Measurements from ENCODE around the gene OCSTAMP.

OCSTAMP gene

GRCh38 chr20:46550461-46550860 is at the start of gene OCSTAMP:
TSS of gene OCSTAMP (minus strand) at chr20:46550654. CDS start at chr20:46550560, 94 bp downstream.
- DNase-seq, result no peak

- DNase-seq, result no peak
These were observed 49.0 kb upstream of the OCSTAMP start for GRCh38 chr20:46599227-46599987.

- no peak for DNase-seq
These were observed 45.5 kb upstream of the OCSTAMP start for GRCh38 chr20:46595933-46596332.

GRCh38 chr20:46594725-46595124 is 44.3 kb upstream of the OCSTAMP start:
- no peak for DNase-seq

GRCh38 chr20:46592580-46593362 is 42.3 kb upstream of the OCSTAMP start:
- no peak for DNase-seq

GRCh38 chr20:46590443-46590842 is 40.0 kb upstream of the OCSTAMP start:
- DNase-seq, result no peak

GRCh38 chr20:46588532-46589511 is 38.4 kb upstream of the OCSTAMP start:
- DNase-seq, result no peak

GRCh38 chr20:46587986-46588385 is 37.5 kb upstream of the OCSTAMP start:
- no peak for DNase-seq

GRCh38 chr20:46586724-46587123 is 36.3 kb upstream of the OCSTAMP start:
- no peak for DNase-seq

GRCh38 chr20:46584508-46584907 is 34.1 kb upstream of the OCSTAMP start:
- no peak for DNase-seq

GRCh38 chr20:46583411-46584214 is 33.2 kb upstream of the OCSTAMP start:
- DNase-seq, result no peak

- DNase-seq, result no peak
These were observed 32.2 kb upstream of the OCSTAMP start for GRCh38 chr20:46582648-46583047.

- no peak for DNase-seq
These were observed 30.9 kb upstream of the OCSTAMP start for GRCh38 chr20:46581391-46581790.

GRCh38 chr20:46580613-46581205 is 30.3 kb upstream of the OCSTAMP start:
- no peak for DNase-seq

GRCh38 chr20:46578745-46579144 is 28.3 kb upstream of the OCSTAMP start:
- DNase-seq, result no peak

GRCh38 chr20:46576774-46577395 is 26.4 kb upstream of the OCSTAMP start:
- no peak for DNase-seq

- no peak for DNase-seq
These were observed 25.5 kb upstream of the OCSTAMP start for GRCh38 chr20:46575937-46576461.

- DNase-seq, result no peak
These were observed 24.9 kb upstream of the OCSTAMP start for GRCh38 chr20:46575394-46575793.

GRCh38 chr20:46573788-46574584 is 23.5 kb upstream of the OCSTAMP start:
- no peak for DNase-seq

GRCh38 chr20:46573234-46573633 is 22.8 kb upstream of the OCSTAMP start:
- DNase-seq, result no peak
